H1 (cell line): Measurements from ENCODE around the gene WNK4. TPM values are rescaled to one million over a fixed set of nuclear protein-coding genes. Genes with fewer than 3 reads are reported as not detected.

Experiments
- CTCF ChIA-PET: fragments of 300-600 bp; sonication (Branson Sonifier 250); formaldehyde crosslinking; loops from one replicate; lab custom pipeline; 2021; ENCODE audit not compliant: partially characterized antibody; lab: Charles Lee
- POLR2A ChIA-PET: fragments of 300-600 bp; sonication (Branson Sonifier 250); formaldehyde crosslinking; loops from one replicate; lab custom pipeline; 2021; ENCODE audit warnings: inconsistent platforms; ENCODE audit not compliant: partially characterized antibody; lab: Charles Lee
- DNase-seq, 2 experiments: peaks; one replicate each; pipeline versions ENCODE4 v3.0.0 to v3.0.0-alpha.2; 2010 to 2022; ENCODE audit warnings: low spot score in 2 of 2, low read depth in 1 of 2, mixed read lengths in 1 of 2
- FAIRE-seq: peaks from 2 replicates; lab custom pipeline; 2011; peaks lifted over from hg19 to GRCh38; lab: Jason Lieb, UNC
- H2AFZ ChIP-seq: 2 replicates; pipeline ENCODE4 v1.8.1; 2012; ENCODE audit warnings: low read length, inconsistent platforms
- H2AK5ac ChIP-seq: 2 replicates; pipeline ENCODE4 v1.6.1; 2013; ENCODE audit warnings: low read depth, low read length
- H2BK120ac ChIP-seq: replicated peaks from 2 replicates; pipeline ENCODE3; 2013; ENCODE audit warnings: low read depth, low read length, inconsistent platforms
- H2BK12ac ChIP-seq: 2 replicates; pipeline ENCODE4 v1.6.1; 2013; ENCODE audit warnings: low read depth, low read length
- H2BK15ac ChIP-seq: 2 replicates; pipeline ENCODE4 v1.6.1; 2013; ENCODE audit warnings: low read length
- H2BK20ac ChIP-seq: 2 replicates; pipeline ENCODE4 v1.6.1; 2013; ENCODE audit warnings: low read length
- H2BK5ac ChIP-seq: 2 replicates; pipeline ENCODE4 v1.6.1; 2013; ENCODE audit warnings: low read depth, low read length
- H3K14ac ChIP-seq: 2 replicates; pipeline ENCODE4 v1.6.1; 2013; ENCODE audit warnings: inconsistent platforms; ENCODE audit not compliant: insufficient read length
- H3K18ac ChIP-seq: 2 replicates; pipeline ENCODE4 v1.6.1; 2013; ENCODE audit warnings: low read length; ENCODE audit errors: extremely low read depth
- H3K23ac ChIP-seq: 2 replicates; pipeline ENCODE4 v1.6.1; 2013; ENCODE audit warnings: inconsistent platforms; ENCODE audit not compliant: insufficient read length
- H3K23me2 ChIP-seq: 2 replicates; pipeline ENCODE4 v1.6.1; 2013; ENCODE audit warnings: low read depth, low read length
- H3K27ac ChIP-seq: 2 replicates; pipeline ENCODE4 v1.6.1; 2011; ENCODE audit warnings: low read depth, low read length, inconsistent platforms
- H3K27me3 ChIP-seq, 4 experiments: replicated peaks in 1 of 4; 1 replicate in 1 of 4; 2 replicates in 3 of 4; pipeline versions ENCODE4 v1.6.1 to v1.8.1; 2011 to 2013; ENCODE audit warnings: low read length in 3 of 4, mild to moderate bottlenecking in 3 of 4, inconsistent platforms in 2 of 4, mixed read lengths in 2 of 4, moderate library complexity in 1 of 4; ENCODE audit not compliant: control insufficient read depth in 3 of 4, insufficient read depth in 3 of 4; ENCODE audit errors: extremely low read depth in 1 of 4
- H3K36me3 ChIP-seq, 4 experiments: 2 replicates each; pipeline versions ENCODE4 v1.6.1 to v1.8.1; 2011 to 2013; ENCODE audit warnings: mild to moderate bottlenecking in 4 of 4, low read length in 3 of 4, moderate library complexity in 2 of 4, control low read depth in 1 of 4, inconsistent platforms in 1 of 4; ENCODE audit not compliant: insufficient read depth in 4 of 4, control insufficient read depth in 2 of 4
- H3K4ac ChIP-seq: replicated peaks from 2 replicates; pipeline ENCODE3; 2013; ENCODE audit warnings: low read length, low read depth, mixed read lengths, inconsistent platforms; ENCODE audit not compliant: insufficient read length
- H3K4me1 ChIP-seq, 4 experiments: replicated peaks in 1 of 4; 1 replicate in 1 of 4; 2 replicates in 3 of 4; pipeline versions ENCODE4 v1.6.1 to v1.8.1; 2011 to 2013; ENCODE audit warnings: low read length in 3 of 4, inconsistent platforms in 2 of 4, mixed read lengths in 1 of 4; ENCODE audit not compliant: insufficient read depth in 4 of 4, control insufficient read depth in 3 of 4
- H3K4me2 ChIP-seq, 2 experiments: 2 replicates each; pipeline versions ENCODE4 v1.6.1 to v1.8.1; 2011 to 2013; ENCODE audit warnings: low read depth in 2 of 2, low read length in 2 of 2, control low read depth in 1 of 2, inconsistent platforms in 1 of 2, mild to moderate bottlenecking in 1 of 2; ENCODE audit not compliant: insufficient read depth in 1 of 2
- H3K4me3 ChIP-seq, 4 experiments: fragments of 200-600, 300-600 bp in 1 of 4; sonication (generic), shearing (Covaris generic), sonication (Bioruptor Twin) in 1 of 4; 2 replicates each; pipeline versions ENCODE4 v1.5.1 to v1.8.1; 2011 to 2016; ENCODE audit warnings: low read length in 4 of 4, low read depth in 3 of 4, control low read depth in 2 of 4, inconsistent platforms in 2 of 4, mild to moderate bottlenecking in 2 of 4, mixed read lengths in 1 of 4, moderate library complexity in 1 of 4; ENCODE audit not compliant: insufficient read depth in 2 of 4; ENCODE audit errors: extremely low read depth in 1 of 4
- H3K56ac ChIP-seq: replicated peaks from 2 replicates; pipeline ENCODE3; 2013; ENCODE audit warnings: low read depth, mild to moderate bottlenecking, mixed read lengths, low read length, inconsistent platforms; ENCODE audit not compliant: insufficient read length
- H3K79me1 ChIP-seq: 2 replicates; pipeline ENCODE4 v1.6.1; 2013; ENCODE audit warnings: low read depth, low read length, control low read depth
- H3K79me2 ChIP-seq, 2 experiments: 2 replicates each; pipeline versions ENCODE4 v1.6.1 to v1.8.1; 2012 to 2013; ENCODE audit warnings: low read length in 2 of 2, mild to moderate bottlenecking in 2 of 2, inconsistent platforms in 1 of 2; ENCODE audit not compliant: insufficient read depth in 2 of 2, control insufficient read depth in 1 of 2
- H3K9ac ChIP-seq, 4 experiments: replicated peaks in 1 of 4; 1 replicate in 1 of 4; 2 replicates in 3 of 4; pipeline versions ENCODE4 v1.6.1 to v1.8.1; 2011 to 2013; ENCODE audit warnings: low read depth in 3 of 4, low read length in 3 of 4, control low read depth in 2 of 4, mild to moderate bottlenecking in 2 of 4, moderate library complexity in 2 of 4, inconsistent platforms in 1 of 4; ENCODE audit errors: extremely low read depth in 1 of 4
- H3K9me3 ChIP-seq, 2 experiments: 2 replicates each; pipeline versions ENCODE4 v1.6.1 to v1.8.1; 2012 to 2013; ENCODE audit warnings: mild to moderate bottlenecking in 2 of 2, moderate library complexity in 2 of 2, control low read depth in 1 of 2, inconsistent platforms in 1 of 2, low read depth in 1 of 2, low read length in 1 of 2, mixed read lengths in 1 of 2; ENCODE audit not compliant: insufficient read depth in 2 of 2
- H4K20me1 ChIP-seq, 2 experiments: replicated peaks in 1 of 2; 2 replicates each; pipeline versions ENCODE3 to v1.8.1; 2011 to 2013; ENCODE audit warnings: inconsistent platforms in 2 of 2, low read length in 2 of 2, mild to moderate bottlenecking in 1 of 2; ENCODE audit not compliant: insufficient read depth in 2 of 2, control insufficient read depth in 1 of 2
- H4K5ac ChIP-seq: 2 replicates; pipeline ENCODE4 v1.6.1; 2013; ENCODE audit warnings: low read length, low read depth, mixed read lengths, inconsistent platforms; ENCODE audit not compliant: insufficient read length
- H4K8ac ChIP-seq: 2 replicates; pipeline ENCODE4 v1.8.0; 2013; ENCODE audit warnings: mild to moderate bottlenecking, moderate library complexity, low read length, inconsistent platforms; ENCODE audit not compliant: insufficient read depth; ENCODE audit errors: extremely low read depth
- H4K91ac ChIP-seq: replicated peaks from 2 replicates; pipeline ENCODE3; 2013; ENCODE audit warnings: low read length, mixed read lengths, inconsistent platforms; ENCODE audit not compliant: insufficient read length
- CTCF ChIP-seq, 3 experiments: IDR thresholded peaks; 1 replicate in 2 of 3; 2 replicates in 1 of 3; pipeline versions ENCODE4 v1.5.1 to v1.6.1; 2011; ENCODE audit warnings: low read length in 3 of 3, mild to moderate bottlenecking in 3 of 3, inconsistent platforms in 2 of 3, low read depth in 1 of 3, moderate library complexity in 1 of 3; ENCODE audit not compliant: insufficient read depth in 1 of 3; ENCODE audit errors: control extremely low read depth in 1 of 3
- RAD21 ChIP-seq, 2 experiments: IDR thresholded peaks in 1 of 2; conservative IDR thresholded peaks in 1 of 2; 2 replicates each; pipeline ENCODE4 v1.6.1; 2011; ENCODE audit warnings: low read depth in 2 of 2, low read length in 2 of 2, improper control_type of control experiment in 1 of 2, inconsistent platforms in 1 of 2, mild to moderate bottlenecking in 1 of 2, moderate library complexity in 1 of 2
- TBP ChIP-seq: IDR thresholded peaks from 2 replicates; pipeline ENCODE4 v1.6.1; 2011; ENCODE audit warnings: low read depth, low read length, improper control_type of control experiment
- WGBS, 2 experiments: shearing (Covaris generic) in 1 of 2; methylation state at CpG; one replicate each; pipeline versions ENCODE4 v1.1.6 to v1.1.7; 2013 to 2015; ENCODE audit warnings: low lambda C conversion rate in 2 of 2, mixed read lengths in 2 of 2, inconsistent platforms in 1 of 2, low coverage in 1 of 2, missing lambda C conversion rate in 1 of 2; ENCODE audit not compliant: insufficient replicate concordance in 2 of 2, insufficient coverage in 1 of 2, insufficient read length in 1 of 2; ENCODE audit errors: extremely low coverage in 1 of 2, missing lambda C conversion rate in 1 of 2; 5-methylcytosine and 5-hydroxymethylcytosine counted together
- polyA plus RNA-seq, 7 experiments: library from polyadenylated mRNA; depleted of rRNA in 3 of 7; stranded (reverse) in 5 of 7; unstranded in 2 of 7; fragments of >200 nt in 5 of 7; fragments of 200-250 nt in 2 of 7; gene quantifications; 1 replicate in 5 of 7; 2 replicates in 1 of 7; 4 replicates in 1 of 7; pipeline versions ENCODE4 v1.2.1 to v1.2.3, GENCODE V29; 2011 to 2013; ENCODE audit warnings: missing spikeins in 2 of 7, mixed read lengths in 2 of 7
- total RNA-seq: library from RNA; stranded (reverse); fragmentation: NEBNext Ultra II Directional; extraction: Animal tissue kit (Norgen Biotek cat#: 25700); gene quantifications from 2 replicates; pipeline ENCODE4 v1.2.1, GENCODE V29; 2021
- TF ChIP-seq, protein P1 (sequence below): IDR thresholded peaks from 2 replicates; pipeline ENCODE4 v1.6.1; 2011; ENCODE audit warnings: low read length, improper control_type of control experiment

The WNK4 gene
- total and polyA plus RNA-seq, 2 of the 8 experiments (the other 6 are each of a cell fraction or from before 2014, with no cell fraction given), result 0.21 to 1.7 TPM

GRCh38 chr17:42843358-42843934 is 63.0 kb downstream of the WNK4 start:
- Histone ChIP-seq H3K14ac (no peak overlapping the region), H3K4me3 (no peak overlapping the region), H2BK20ac (no peak overlapping the region), H3K4me1 (no peaks in the 10 kb centered on the region), H4K91ac (no peak overlapping the region), H3K9ac (no peak overlapping the region), H3K27ac (no peak overlapping the region), H3K79me2 (no peaks in the 10 kb centered on the region), H4K8ac (no peak overlapping the region), H3K4ac (no peak overlapping the region), H3K56ac (no peak overlapping the region), H2AK5ac (no peak overlapping the region), H3K4me2 (no peak overlapping the region), H3K27me3 (no peaks in the 10 kb centered on the region), H3K36me3 (peaks cover 32 to 70% (median 51%) of the 10 kb centered on the region in 4 experiments), H3K23ac (no peak overlapping the region), H3K79me1 (no peaks in the 10 kb centered on the region), H4K20me1 (peaks cover 10 to 19% of the 10 kb centered on the region in 2 experiments), H3K18ac (no peak overlapping the region), H2AFZ (no peak overlapping the region), H3K9me3 (no peaks in the 10 kb centered on the region), H3K23me2 (no peaks in the 10 kb centered on the region), H2BK15ac (no peak overlapping the region), H4K5ac (no peak overlapping the region), H2BK5ac (no peak overlapping the region), H2BK120ac (no peak overlapping the region), H2BK12ac (no peak overlapping the region)
- TF ChIP-seq RAD21 (IDR thresholded peaks at IDR 0.05 in 1 of 2, conservative IDR thresholded peaks at IDR 0.05 in 1 of 2; ENCODE audit: low read depth in 2 of 2, low read length in 2 of 2) (peak; percentile 98 to 99), TBP (no peak), CTCF (IDR thresholded peaks at IDR 0.05; ENCODE audit: control extremely low read depth in 1 of 3, insufficient read depth in 1 of 3, low read depth in 1 of 3, low read length in 3 of 3) (peak; percentile 46 to 97 (median 90))
- TF ChIP-seq, protein P1, sequence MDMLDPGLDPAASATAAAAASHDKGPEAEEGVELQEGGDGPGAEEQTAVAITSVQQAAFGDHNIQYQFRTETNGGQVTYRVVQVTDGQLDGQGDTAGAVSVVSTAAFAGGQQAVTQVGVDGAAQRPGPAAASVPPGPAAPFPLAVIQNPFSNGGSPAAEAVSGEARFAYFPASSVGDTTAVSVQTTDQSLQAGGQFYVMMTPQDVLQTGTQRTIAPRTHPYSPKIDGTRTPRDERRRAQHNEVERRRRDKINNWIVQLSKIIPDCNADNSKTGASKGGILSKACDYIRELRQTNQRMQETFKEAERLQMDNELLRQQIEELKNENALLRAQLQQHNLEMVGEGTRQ, result no peak
- CTCF ChIA-PET, result interaction anchor here (0.6 to 8.9 kb wide), 47 partner anchors 8 to 593 kb away, joined by 3 to 141 read pairs (median 4); partner anchors contain the start of genes AOC3, BECN1, PSME3 and RUNDC1
- DNase-seq (no peak), FAIRE-seq (peak; percentile 7)
- POLR2A ChIA-PET, result interaction anchor here (1.0 to 10.4 kb wide), 14 partner anchors 7 to 154 kb away, joined by 3 to 111 read pairs (median 4); partner anchors contain the start of genes CNTD1, COA3, PSME3 and RPL27
- 84% methylated on average over 6 of the region's 6 CpGs; no CpG with 5 or more reads in 1 of the 2 experiments for WGBS, 2 experiments
